Parathyroid adenoma (tissue), 2 donors: Measurements from ENCODE around the gene MEOX1.
"Not testable (repeated sequence)": the region's sequence is repeated elsewhere in the genome, so short reads cannot be mapped to it uniquely, and the experiment has no call there.

Experiments
- H2AFZ ChIP-seq: fragments of 300-600 bp; sonication (generic); one replicate; pipeline ENCODE4 v1.7.0; 2017; ENCODE audit warnings: antibody characterized with exemption, mild to moderate bottlenecking
- H3K27ac ChIP-seq: fragments of 300-600 bp; sonication (generic); one replicate; pipeline ENCODE4 v1.7.0; 2017
- H3K27me3 ChIP-seq: fragments of 300-600 bp; sonication (generic); one replicate; pipeline ENCODE4 v1.7.0; 2017; ENCODE audit warnings: low read length; ENCODE audit not compliant: control insufficient read depth, insufficient read depth
- H3K36me3 ChIP-seq: fragments of 300-600 bp; sonication (generic); one replicate; pipeline ENCODE4 v1.7.0; 2017; ENCODE audit warnings: low read length; ENCODE audit not compliant: control insufficient read depth, insufficient read depth
- H3K4me1 ChIP-seq: fragments of 300-600 bp; sonication (generic); one replicate; pipeline ENCODE4 v1.7.0; 2017; ENCODE audit warnings: control low read depth
- H3K4me2 ChIP-seq: fragments of 300-600 bp; sonication (generic); one replicate; pipeline ENCODE4 v1.7.0; 2017; ENCODE audit warnings: low read length
- H3K4me3 ChIP-seq: fragments of 300-600 bp; sonication (generic); one replicate; pipeline ENCODE4 v1.7.0; 2017; ENCODE audit warnings: low read depth, low read length
- H3K79me2 ChIP-seq: fragments of 300-600 bp; sonication (generic); one replicate; pipeline ENCODE4 v1.7.0; 2017; ENCODE audit warnings: control low read depth
- H3K9ac ChIP-seq: fragments of 300-600 bp; sonication (generic); one replicate; pipeline ENCODE4 v1.7.0; 2017; ENCODE audit warnings: mild to moderate bottlenecking
- H3K9me3 ChIP-seq: fragments of 300-600 bp; sonication (generic); one replicate; pipeline ENCODE4 v1.7.0; 2017; ENCODE audit warnings: low read length; ENCODE audit not compliant: control insufficient read depth
- TF ChIP-seq, protein P1 (sequence below): fragments of 300-600 bp; sonication (generic); IDR thresholded peaks from one replicate; pipeline ENCODE4 v1.7.0; 2017; ENCODE audit warnings: antibody characterized with exemption, mild to moderate bottlenecking
- donor health status: primary hyperparathyroidism.

The MEOX1 gene

DNA sequence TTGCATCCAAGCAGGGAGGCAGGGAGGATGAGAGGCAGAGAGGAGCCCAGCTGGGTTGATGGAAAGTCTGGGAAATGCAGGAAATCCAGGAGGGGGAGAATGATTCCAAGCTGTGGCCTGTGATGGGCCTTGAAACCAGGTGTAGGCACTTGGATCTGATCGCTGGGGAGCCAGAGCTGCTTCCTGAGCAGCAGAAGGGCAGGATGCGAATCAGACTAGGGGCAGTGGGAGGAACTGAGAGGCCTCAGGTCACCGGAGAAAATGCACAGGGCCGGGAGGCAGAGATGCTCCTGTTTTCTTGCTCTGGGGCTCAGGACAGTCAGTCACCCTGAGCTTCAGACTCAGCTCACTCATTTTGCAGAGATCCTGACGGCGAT is 29.6 kb upstream of the MEOX1 start:
- Histone ChIP-seq H3K9me3 (no peaks in the 10 kb centered on the region), H3K79me2 (no peaks in the 10 kb centered on the region), H3K9ac (no peak overlapping the region), H3K4me1 (no peaks in the 10 kb centered on the region), H3K36me3 (no peaks in the 10 kb centered on the region), H3K27ac (no peak overlapping the region), H2AFZ (no peak overlapping the region), H3K27me3 (no peaks in the 10 kb centered on the region), H3K4me2 (no peak overlapping the region), H3K4me3 (no peak overlapping the region)
- TF ChIP-seq, protein P1, sequence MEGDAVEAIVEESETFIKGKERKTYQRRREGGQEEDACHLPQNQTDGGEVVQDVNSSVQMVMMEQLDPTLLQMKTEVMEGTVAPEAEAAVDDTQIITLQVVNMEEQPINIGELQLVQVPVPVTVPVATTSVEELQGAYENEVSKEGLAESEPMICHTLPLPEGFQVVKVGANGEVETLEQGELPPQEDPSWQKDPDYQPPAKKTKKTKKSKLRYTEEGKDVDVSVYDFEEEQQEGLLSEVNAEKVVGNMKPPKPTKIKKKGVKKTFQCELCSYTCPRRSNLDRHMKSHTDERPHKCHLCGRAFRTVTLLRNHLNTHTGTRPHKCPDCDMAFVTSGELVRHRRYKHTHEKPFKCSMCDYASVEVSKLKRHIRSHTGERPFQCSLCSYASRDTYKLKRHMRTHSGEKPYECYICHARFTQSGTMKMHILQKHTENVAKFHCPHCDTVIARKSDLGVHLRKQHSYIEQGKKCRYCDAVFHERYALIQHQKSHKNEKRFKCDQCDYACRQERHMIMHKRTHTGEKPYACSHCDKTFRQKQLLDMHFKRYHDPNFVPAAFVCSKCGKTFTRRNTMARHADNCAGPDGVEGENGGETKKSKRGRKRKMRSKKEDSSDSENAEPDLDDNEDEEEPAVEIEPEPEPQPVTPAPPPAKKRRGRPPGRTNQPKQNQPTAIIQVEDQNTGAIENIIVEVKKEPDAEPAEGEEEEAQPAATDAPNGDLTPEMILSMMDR: no peak

DNA sequence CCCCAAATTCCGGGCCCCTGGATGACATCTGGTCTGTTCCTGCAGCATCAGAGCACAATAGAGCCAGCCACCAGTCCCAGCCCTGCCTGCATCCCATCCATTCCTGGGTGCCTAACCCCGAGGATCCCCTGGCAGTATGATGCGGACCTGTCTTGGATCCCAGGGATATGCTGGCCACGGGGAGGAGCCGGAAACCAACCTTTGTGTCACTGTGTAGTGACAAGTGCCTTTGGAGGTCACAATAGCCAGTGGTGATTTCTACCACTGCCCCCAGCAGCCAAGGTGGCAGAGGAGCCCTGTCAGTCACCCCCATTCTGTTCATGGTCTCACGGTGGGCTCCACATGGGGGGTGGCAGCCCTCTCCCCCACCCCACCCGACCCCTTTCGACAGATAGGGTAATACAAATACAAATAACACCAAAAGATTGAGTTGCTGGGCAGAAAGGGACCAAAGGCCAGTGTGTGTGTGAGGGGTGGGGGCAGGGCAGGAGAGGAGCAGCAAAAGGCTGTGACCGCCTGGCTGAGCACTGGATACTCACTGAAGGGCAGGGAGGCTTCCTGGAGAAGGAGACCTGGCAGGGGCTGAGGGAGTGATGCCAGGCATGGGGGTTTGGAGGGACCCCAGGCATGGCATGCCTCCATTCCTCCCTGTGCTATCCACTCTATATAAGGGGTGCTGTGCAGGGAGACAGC is 29.0 kb upstream of the MEOX1 start:
- TF ChIP-seq, protein P1: no peak
- Histone ChIP-seq H3K4me1 (no peaks in the 10 kb centered on the region), H2AFZ (no peak overlapping the region), H3K27me3 (no peaks in the 10 kb centered on the region), H3K36me3 (no peaks in the 10 kb centered on the region), H3K4me3 (no peak overlapping the region), H3K4me2 (no peak overlapping the region), H3K27ac (no peak overlapping the region), H3K79me2 (no peaks in the 10 kb centered on the region), H3K9ac (no peak overlapping the region), H3K9me3 (no peaks in the 10 kb centered on the region)

DNA sequence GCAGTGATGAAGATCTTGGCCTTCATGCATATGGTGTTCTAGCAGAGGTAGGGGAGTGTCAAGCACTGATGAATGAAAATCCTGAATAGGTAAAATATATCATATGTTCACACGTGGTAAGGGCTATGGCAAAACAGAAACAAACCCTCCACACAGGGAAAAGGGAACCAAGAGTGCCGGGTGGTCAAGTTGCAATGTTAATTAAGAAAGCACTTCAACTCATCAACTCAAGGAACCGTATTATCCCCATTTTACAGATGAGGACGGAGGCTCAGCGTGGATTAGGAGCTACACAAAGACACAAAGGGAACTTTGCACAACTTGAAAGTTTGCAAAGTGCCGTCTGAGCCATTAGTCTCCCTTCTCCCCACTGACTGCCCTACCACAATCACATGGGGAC is 28.1 kb upstream of the MEOX1 start:
- Histone ChIP-seq H3K9ac (no peak overlapping the region), H3K27ac (no peak overlapping the region), H3K4me2 (no peak overlapping the region), H3K79me2 (no peaks in the 10 kb centered on the region), H3K4me3 (no peak overlapping the region), H3K9me3 (no peaks in the 10 kb centered on the region), H3K4me1 (no peaks in the 10 kb centered on the region), H3K27me3 (no peaks in the 10 kb centered on the region), H2AFZ (no peak overlapping the region), H3K36me3 (no peaks in the 10 kb centered on the region)
- TF ChIP-seq, protein P1: no peak

DNA sequence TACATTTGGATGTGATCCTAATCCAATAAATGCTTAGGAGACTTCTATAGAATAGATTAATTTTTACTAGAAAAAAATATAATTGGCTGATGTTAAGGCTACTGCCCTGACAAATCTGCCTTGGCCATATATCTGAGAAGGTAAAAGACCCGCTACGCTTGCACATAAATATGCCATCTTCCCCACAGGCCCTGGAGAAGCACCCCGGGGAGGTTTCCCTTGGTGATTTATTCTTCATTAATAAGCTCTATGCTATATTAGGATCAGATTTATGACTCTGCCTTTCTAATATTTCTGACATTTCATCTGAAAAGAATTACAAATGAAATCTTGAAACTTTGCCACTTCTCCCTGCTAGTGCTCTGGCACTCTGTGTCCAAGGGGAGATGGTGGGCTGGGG is 27.4 kb upstream of the MEOX1 start:
- TF ChIP-seq, protein P1: no peak
- Histone ChIP-seq H3K9ac (no peak overlapping the region), H3K4me1 (no peaks in the 10 kb centered on the region), H3K79me2 (no peaks in the 10 kb centered on the region), H3K27me3 (no peaks in the 10 kb centered on the region), H3K27ac (no peak overlapping the region), H3K36me3 (no peaks in the 10 kb centered on the region), H3K9me3 (no peaks in the 10 kb centered on the region), H2AFZ (no peak overlapping the region), H3K4me3 (no peak overlapping the region), H3K4me2 (no peak overlapping the region)

DNA sequence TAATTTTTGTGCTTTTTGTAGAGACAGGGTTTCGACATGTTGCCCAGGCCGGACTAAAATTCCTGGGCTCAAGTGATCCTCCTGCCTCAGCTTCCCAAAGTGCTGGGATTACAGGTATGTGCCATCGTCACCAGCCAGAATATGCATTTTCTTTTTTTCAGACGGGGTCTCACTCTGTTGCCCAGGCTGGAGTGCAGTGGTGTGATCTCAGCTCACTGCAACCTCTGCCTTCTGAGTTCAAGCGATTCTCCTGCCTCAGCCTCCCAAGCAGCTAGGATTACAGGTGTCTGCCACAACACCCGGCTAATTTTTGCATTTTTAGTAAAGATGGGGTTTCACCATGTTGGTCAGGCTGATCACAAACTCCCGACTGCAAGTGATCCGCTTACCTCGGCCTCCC is 25.2 kb upstream of the MEOX1 start:
- not testable (repeated sequence) for H3K79me2 ChIP-seq, H3K9me3 ChIP-seq, H3K36me3 ChIP-seq, H3K4me1 ChIP-seq, H3K4me2 ChIP-seq, H3K27ac ChIP-seq, H3K4me3 ChIP-seq, H3K9ac ChIP-seq, H2AFZ ChIP-seq, H3K27me3 ChIP-seq
